Ascending aorta (tissue), 2 donors: ENCODE measurements around the gene PPM1D. TPM values are rescaled to one million over a fixed set of nuclear protein-coding genes. Genes with fewer than 3 reads are reported as not detected.
"Not testable (repeated sequence)": the region's sequence is repeated elsewhere in the genome, so short reads cannot be mapped to it uniquely, and the experiment has no call there.

Experiments
- DNase-seq, 2 donors: peaks; one replicate each; pipeline ENCODE4 v3.0.0-alpha.2; 2019; ENCODE audit warnings: low spot score in 2 of 2
- H3K27ac ChIP-seq, 2 donors: fragments of 200-600 bp; sonication (generic); one replicate each; pipeline ENCODE4 v1.5.1; 2016 to 2017; ENCODE audit warnings: mild to moderate bottlenecking in 1 of 2
- H3K27me3 ChIP-seq: fragments of 200-600 bp; sonication (generic); one replicate; pipeline ENCODE4 v1.5.1; 2017
- H3K36me3 ChIP-seq, 2 donors: fragments of 200-600 bp; sonication (generic); one replicate each; pipeline ENCODE4 v1.5.1; 2016
- H3K4me1 ChIP-seq, 2 donors: fragments of 200-600 bp; sonication (generic); one replicate each; pipeline ENCODE4 v1.5.1; 2016 to 2017; ENCODE audit warnings: mild to moderate bottlenecking in 1 of 2
- H3K4me3 ChIP-seq, 2 donors: fragments of 200-600 bp; sonication (generic); one replicate each; pipeline ENCODE4 v1.5.1; 2016 to 2017; ENCODE audit warnings: mild to moderate bottlenecking in 1 of 2
- H3K9me3 ChIP-seq, 2 donors: fragments of 200-600 bp; sonication (generic); one replicate each; pipeline ENCODE4 v1.5.1; 2016
- CTCF ChIP-seq, 3 experiments: fragments of 200-600 bp in 2 of 3; fragments of 450-650 bp in 1 of 3; sonication (generic) in 2 of 3; IDR thresholded peaks; one replicate each; pipeline ENCODE4 v1.5.1; 2016 to 2019; ENCODE audit warnings: antibody characterized with exemption in 3 of 3, mild to moderate bottlenecking in 1 of 3, moderate library complexity in 1 of 3
- intact Hi-C: fragments of 100-400 bp; cut with DNase I; formaldehyde crosslinking; loops from one replicate; pipeline ENCODE4 v1.15.1; 2023
- total RNA-seq: library from RNA; depleted of rRNA; stranded (reverse); fragments of >200 nt; gene quantifications from one replicate; pipeline ENCODE4 v1.1.0, GENCODE V29; 2016

PPM1D gene
- total RNA-seq, 1 donor from 2014 or later: 6.0 TPM

GRCh38 chr17:60585887-60586286 lies 14.1 kb upstream of the PPM1D start:
- no peaks in the 10 kb centered on the region for H3K27me3 ChIP-seq
- H3K36me3 ChIP-seq: no peaks in the 10 kb centered on the region
- H3K4me1 ChIP-seq: no peaks in the 10 kb centered on the region
- H3K27ac ChIP-seq: no peak overlapping the region
- no peak overlapping the region for H3K4me3 ChIP-seq
- intact Hi-C loops: no loop called here
- no peak for DNase-seq
- no peak for TF ChIP-seq CTCF (IDR thresholded peaks at IDR 0.05)
- no peaks in the 10 kb centered on the region for H3K9me3 ChIP-seq

- peak in 1 of 3 experiments; percentile 8 for TF ChIP-seq CTCF (IDR thresholded peaks at IDR 0.05)
- H3K4me1 ChIP-seq: no peaks in the 10 kb centered on the region
- H3K27ac ChIP-seq: no peak overlapping the region
- H3K4me3 ChIP-seq: no peak overlapping the region
- DNase-seq: no peak
- no peaks in the 10 kb centered on the region for H3K9me3 ChIP-seq
- H3K27me3 ChIP-seq: no peaks in the 10 kb centered on the region
- H3K36me3 ChIP-seq: no peaks in the 10 kb centered on the region
- intact Hi-C loops: no loop called here
Observed at GRCh38 chr17:60586288-60586974, 13.6 kb upstream of the PPM1D start.

- no peak for TF ChIP-seq CTCF (IDR thresholded peaks at IDR 0.05)
- no peak for DNase-seq
Observed at GRCh38 chr17:60590070-60590469, 9.9 kb upstream of the PPM1D start.

GRCh38 chr17:60592750-60593149 lies 7.2 kb upstream of the PPM1D start:
- H3K27me3 ChIP-seq: no peaks in the 10 kb centered on the region
- DNase-seq: no peak
- no peaks in the 10 kb centered on the region for H3K36me3 ChIP-seq
- H3K4me1 ChIP-seq: no peaks in the 10 kb centered on the region
- TF ChIP-seq CTCF (IDR thresholded peaks at IDR 0.05): no peak
- intact Hi-C loops: no loop called here
- H3K27ac ChIP-seq: no peak overlapping the region
- no peaks in the 10 kb centered on the region for H3K9me3 ChIP-seq
- no peak overlapping the region for H3K4me3 ChIP-seq

More at GRCh38 chr17:60590070-60590469, 9.9 kb upstream of the PPM1D start:
- no peak overlapping the region for H3K27ac ChIP-seq
- no peaks in the 10 kb centered on the region for H3K27me3 ChIP-seq
- H3K9me3 ChIP-seq: no peaks in the 10 kb centered on the region
- no peak overlapping the region for H3K4me3 ChIP-seq
- intact Hi-C loops: no loop called here
- H3K4me1 ChIP-seq: no peaks in the 10 kb centered on the region
- H3K36me3 ChIP-seq: no peaks in the 10 kb centered on the region

GRCh38 chr17:60593441-60594036 lies 6.5 kb upstream of the PPM1D start:
- H3K4me3 ChIP-seq, intact Hi-C loops, H3K27me3 ChIP-seq, H3K4me1 ChIP-seq, H3K27ac ChIP-seq, H3K9me3 ChIP-seq, H3K36me3 ChIP-seq, DNase-seq: not testable (repeated sequence)

- intact Hi-C loops, H3K27me3 ChIP-seq, H3K9me3 ChIP-seq, H3K27ac ChIP-seq, H3K4me1 ChIP-seq, H3K4me3 ChIP-seq, H3K36me3 ChIP-seq, DNase-seq: not testable (repeated sequence)
Observed at GRCh38 chr17:60594170-60594569, 5.8 kb upstream of the PPM1D start.
